Measurements from ENCODE around the gene ZNF200.

GRCh38 chr16:3274490-3274889 lies 39.5 kb upstream of the ZNF200 start:
- no peak for TF ChIP-seq EZH2phosphoT487 (IDR thresholded peaks at IDR 0.05; ENCODE audit: borderline replicate concordance)
- no peak for TF ChIP-seq CTCF (conservative IDR thresholded peaks at IDR 0.05; ENCODE audit: low read length)
